ENCODE measurements around the gene AGO1. TPM values are rescaled to one million over a fixed set of nuclear protein-coding genes. Genes with fewer than 3 reads are reported as not detected.

AGO1 gene
- total RNA-seq, 1 donor from 2014 or later: 50.7 TPM

- Mint-ChIP-seq H3K27ac (peak overlapping the region; percentile 84), H3K9me3 (no peaks in the 10 kb centered on the region), H3K36me3 (no peaks in the 10 kb centered on the region), H3K4me3 (no peak overlapping the region), H3K27me3 (ENCODE audit: low read depth) (no peaks in the 10 kb centered on the region), H3K4me1 (peaks cover 36% of the 10 kb centered on the region)
- TF ChIP-seq CTCF (IDR thresholded peaks at IDR 0.05; ENCODE audit: unreplicated experiment): no peak
- no peak for DNase-seq (ENCODE audit: low spot score in 2 of 2, unreplicated experiment in 2 of 2)
Measured at GRCh38 chr1:35936838-35937237, 53.8 kb downstream of the AGO1 start.

- H3K27me3 Mint-ChIP-seq (ENCODE audit: low read depth): no peaks in the 10 kb centered on the region
- H3K9me3 Mint-ChIP-seq: no peaks in the 10 kb centered on the region
- no peak overlapping the region for H3K4me3 Mint-ChIP-seq
- no peak overlapping the region for H3K27ac Mint-ChIP-seq
- no peaks in the 10 kb centered on the region for H3K36me3 Mint-ChIP-seq
- peaks cover 17% of the 10 kb centered on the region for H3K4me1 Mint-ChIP-seq
- DNase-seq (ENCODE audit: low spot score in 2 of 2, unreplicated experiment in 2 of 2): no peak
- no peak for TF ChIP-seq CTCF (IDR thresholded peaks at IDR 0.05; ENCODE audit: unreplicated experiment)
Measured at GRCh38 chr1:35939484-35939883, 56.5 kb downstream of the AGO1 start.

GRCh38 chr1:35945327-35945726 lies 62.3 kb downstream of the AGO1 start:
- H3K36me3 Mint-ChIP-seq: no peaks in the 10 kb centered on the region
- TF ChIP-seq CTCF (IDR thresholded peaks at IDR 0.05; ENCODE audit: unreplicated experiment): no peak
- no peaks in the 10 kb centered on the region for H3K27me3 Mint-ChIP-seq (ENCODE audit: low read depth)
- H3K27ac Mint-ChIP-seq: no peak overlapping the region
- H3K4me3 Mint-ChIP-seq: no peak overlapping the region
- DNase-seq (ENCODE audit: low spot score in 2 of 2, unreplicated experiment in 2 of 2): no peak
- no peaks in the 10 kb centered on the region for H3K9me3 Mint-ChIP-seq
- H3K4me1 Mint-ChIP-seq: peaks cover 4% of the 10 kb centered on the region

GRCh38 chr1:35947547-35947946 lies 64.5 kb downstream of the AGO1 start:
- H3K4me3 Mint-ChIP-seq: no peak overlapping the region
- peaks cover 2% of the 10 kb centered on the region for H3K4me1 Mint-ChIP-seq
- no peak for DNase-seq (ENCODE audit: low spot score in 2 of 2, unreplicated experiment in 2 of 2)
- no peaks in the 10 kb centered on the region for H3K9me3 Mint-ChIP-seq
- H3K36me3 Mint-ChIP-seq: peaks cover 3% of the 10 kb centered on the region
- no peak overlapping the region for H3K27ac Mint-ChIP-seq
- H3K27me3 Mint-ChIP-seq (ENCODE audit: low read depth): no peaks in the 10 kb centered on the region
- no peak for TF ChIP-seq CTCF (IDR thresholded peaks at IDR 0.05; ENCODE audit: unreplicated experiment)

DNA sequence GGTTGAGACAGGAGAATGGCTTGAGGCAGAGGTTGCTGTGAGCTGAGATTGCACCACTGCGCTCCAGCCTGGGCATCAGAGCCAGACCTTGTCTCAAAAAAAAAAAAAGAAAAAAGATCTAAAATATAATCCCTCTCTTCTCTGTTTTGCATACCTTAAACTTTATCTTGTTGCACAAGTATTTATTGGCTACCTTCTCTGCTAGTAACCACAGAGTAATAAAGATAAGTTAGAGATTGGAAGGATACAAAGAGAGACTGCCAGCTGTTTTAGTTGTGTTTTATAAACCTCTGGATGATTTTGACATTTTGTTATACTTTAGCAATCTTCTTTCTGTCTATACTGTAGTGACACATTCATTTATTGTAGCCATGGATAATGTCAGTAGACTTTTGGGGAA lies 75.5 kb downstream of the AGO1 start:
- peak overlapping the region; percentile 40 for H3K27ac Mint-ChIP-seq
- H3K9me3 Mint-ChIP-seq: no peaks in the 10 kb centered on the region
- peaks cover 10% of the 10 kb centered on the region for H3K4me1 Mint-ChIP-seq
- no peaks in the 10 kb centered on the region for H3K27me3 Mint-ChIP-seq (ENCODE audit: low read depth)
- H3K36me3 Mint-ChIP-seq: peaks cover 3% of the 10 kb centered on the region
- no peak for DNase-seq (ENCODE audit: low spot score in 2 of 2, unreplicated experiment in 2 of 2)
- no peak for TF ChIP-seq CTCF (IDR thresholded peaks at IDR 0.05; ENCODE audit: unreplicated experiment)
- H3K4me3 Mint-ChIP-seq: no peak overlapping the region

- Mint-ChIP-seq H3K9me3 (peaks cover 2% of the 10 kb centered on the region), H3K36me3 (peaks cover 5% of the 10 kb centered on the region)
Measured at GRCh38 chr1:35959304-35959703, 76.3 kb downstream of the AGO1 start.

More at GRCh38 chr1:35959304-35959703, 76.3 kb downstream of the AGO1 start:
- Mint-ChIP-seq H3K27me3 (ENCODE audit: low read depth) (no peaks in the 10 kb centered on the region), H3K4me1 (peaks cover 10% of the 10 kb centered on the region), H3K4me3 (no peak overlapping the region), H3K27ac (no peak overlapping the region)
- no peak for TF ChIP-seq CTCF (IDR thresholded peaks at IDR 0.05; ENCODE audit: unreplicated experiment)
- DNase-seq (ENCODE audit: low spot score in 2 of 2, unreplicated experiment in 2 of 2): no peak
